ENCODE measurements around the gene TAC3. TPM values are rescaled to one million over a fixed set of nuclear protein-coding genes. Genes with fewer than 3 reads are reported as not detected.

Gene TAC3
- total RNA-seq, 1 experiment from 2014 or later: not detected

DNA sequence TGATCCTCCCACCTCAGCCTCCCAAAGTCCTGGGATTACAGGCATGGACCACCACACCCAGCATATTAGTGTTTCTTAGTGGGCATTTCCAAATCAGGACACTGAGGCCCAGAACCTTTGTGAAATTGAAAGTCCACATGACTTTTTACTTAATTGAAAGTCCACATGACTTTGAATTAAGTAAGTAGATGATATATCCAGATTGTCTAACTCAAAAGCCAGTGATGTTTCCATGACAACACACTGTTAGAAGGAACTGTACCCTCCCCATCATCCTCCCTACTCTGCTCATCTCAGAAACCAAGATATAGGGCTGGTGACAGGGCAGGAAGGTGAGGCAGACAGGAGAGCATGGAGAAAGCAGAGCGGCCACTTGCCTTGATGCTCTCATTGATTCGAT lies 26.4 kb upstream of the TAC3 start:
- intact Hi-C loops (cut with micrococcal nuclease): no loop called here
- POLR2A ChIA-PET: no interaction called here
- Mint-ChIP-seq H3K4me1 (ENCODE audit: insufficient read depth, unreplicated experiment) (no peaks in the 10 kb centered on the region), H3K27ac (ENCODE audit: low read depth, unreplicated experiment) (no peak overlapping the region), H3K9me3 (ENCODE audit: unreplicated experiment) (no peaks in the 10 kb centered on the region), H3K36me3 (ENCODE audit: insufficient read depth, unreplicated experiment) (no peaks in the 10 kb centered on the region), H3K4me3 (ENCODE audit: unreplicated experiment) (no peak overlapping the region), H3K27me3 (ENCODE audit: insufficient read depth, unreplicated experiment) (peaks cover 68% of the 10 kb centered on the region)
- DNase-seq (ENCODE audit: unreplicated experiment): no peak
- no TSS peak for BruUV-seq (replicated peaks)
- TF ChIP-seq, protein P1, sequence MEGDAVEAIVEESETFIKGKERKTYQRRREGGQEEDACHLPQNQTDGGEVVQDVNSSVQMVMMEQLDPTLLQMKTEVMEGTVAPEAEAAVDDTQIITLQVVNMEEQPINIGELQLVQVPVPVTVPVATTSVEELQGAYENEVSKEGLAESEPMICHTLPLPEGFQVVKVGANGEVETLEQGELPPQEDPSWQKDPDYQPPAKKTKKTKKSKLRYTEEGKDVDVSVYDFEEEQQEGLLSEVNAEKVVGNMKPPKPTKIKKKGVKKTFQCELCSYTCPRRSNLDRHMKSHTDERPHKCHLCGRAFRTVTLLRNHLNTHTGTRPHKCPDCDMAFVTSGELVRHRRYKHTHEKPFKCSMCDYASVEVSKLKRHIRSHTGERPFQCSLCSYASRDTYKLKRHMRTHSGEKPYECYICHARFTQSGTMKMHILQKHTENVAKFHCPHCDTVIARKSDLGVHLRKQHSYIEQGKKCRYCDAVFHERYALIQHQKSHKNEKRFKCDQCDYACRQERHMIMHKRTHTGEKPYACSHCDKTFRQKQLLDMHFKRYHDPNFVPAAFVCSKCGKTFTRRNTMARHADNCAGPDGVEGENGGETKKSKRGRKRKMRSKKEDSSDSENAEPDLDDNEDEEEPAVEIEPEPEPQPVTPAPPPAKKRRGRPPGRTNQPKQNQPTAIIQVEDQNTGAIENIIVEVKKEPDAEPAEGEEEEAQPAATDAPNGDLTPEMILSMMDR (IDR thresholded peaks at IDR 0.05; ENCODE audit: unreplicated experiment): no peak
- CTCF ChIA-PET: interaction anchor here (0.6 to 0.7 kb wide), 2 partner anchors 19 to 83 kb away, joined by 3 to 4 read pairs; no protein-coding TSS in a partner anchor

GRCh38 chr12:57040750-57041149 lies 24.4 kb upstream of the TAC3 start:
- Mint-ChIP-seq H3K4me3 (ENCODE audit: unreplicated experiment) (no peak overlapping the region), H3K36me3 (ENCODE audit: insufficient read depth, unreplicated experiment) (no peaks in the 10 kb centered on the region), H3K27ac (ENCODE audit: low read depth, unreplicated experiment) (no peak overlapping the region), H3K27me3 (ENCODE audit: insufficient read depth, unreplicated experiment) (peaks cover 54% of the 10 kb centered on the region), H3K9me3 (ENCODE audit: unreplicated experiment) (no peaks in the 10 kb centered on the region), H3K4me1 (ENCODE audit: insufficient read depth, unreplicated experiment) (no peaks in the 10 kb centered on the region)
- TF ChIP-seq, protein P1 (IDR thresholded peaks at IDR 0.05; ENCODE audit: unreplicated experiment): no peak
- ChIA-PET POLR2A (interaction anchor here (1.0 to 1.6 kb wide), 3 partner anchors 9 to 18 kb away, joined by 3 to 5 read pairs (median 3); no protein-coding TSS in a partner anchor), CTCF (interaction anchor here (0.6 to 1.0 kb wide), 6 partner anchors 12 to 32 kb away, joined by 3 to 4 read pairs (median 3); no protein-coding TSS in a partner anchor)
- no peak for DNase-seq (ENCODE audit: unreplicated experiment)
- intact Hi-C loops (cut with micrococcal nuclease): no loop called here
- BruUV-seq (replicated peaks): no TSS peak

GRCh38 chr12:57040211-57040610 lies 23.9 kb upstream of the TAC3 start:
- no TSS peak for BruUV-seq (replicated peaks)
- intact Hi-C loops (cut with micrococcal nuclease): no loop called here
- Mint-ChIP-seq H3K27ac (ENCODE audit: low read depth, unreplicated experiment) (no peak overlapping the region), H3K9me3 (ENCODE audit: unreplicated experiment) (no peaks in the 10 kb centered on the region), H3K4me1 (ENCODE audit: insufficient read depth, unreplicated experiment) (no peaks in the 10 kb centered on the region), H3K27me3 (ENCODE audit: insufficient read depth, unreplicated experiment) (peaks cover 48% of the 10 kb centered on the region), H3K4me3 (ENCODE audit: unreplicated experiment) (no peak overlapping the region), H3K36me3 (ENCODE audit: insufficient read depth, unreplicated experiment) (no peaks in the 10 kb centered on the region)
- ChIA-PET CTCF (interaction anchor here (0.7 to 1.0 kb wide), 3 partner anchors 17 to 32 kb away, joined by 3 to 4 read pairs (median 4); no protein-coding TSS in a partner anchor), POLR2A (interaction anchor here (1.0 to 1.6 kb wide), 3 partner anchors 9 to 17 kb away, joined by 3 to 5 read pairs (median 3); no protein-coding TSS in a partner anchor)
- TF ChIP-seq, protein P1 (IDR thresholded peaks at IDR 0.05; ENCODE audit: unreplicated experiment): no peak
- no peak for DNase-seq (ENCODE audit: unreplicated experiment)

GRCh38 chr12:57039016-57039798 lies 22.9 kb upstream of the TAC3 start:
- DNase-seq (ENCODE audit: unreplicated experiment): no peak
- TF ChIP-seq, protein P1 (IDR thresholded peaks at IDR 0.05; ENCODE audit: unreplicated experiment): no peak
- peaks cover 44% of the 10 kb centered on the region for H3K27me3 Mint-ChIP-seq (ENCODE audit: insufficient read depth, unreplicated experiment)
- ChIA-PET POLR2A (no interaction called here), CTCF (interaction anchor here (0.6 to 2.0 kb wide), 4 partner anchors 21 to 84 kb away, joined by 3 to 8 read pairs (median 4); no protein-coding TSS in a partner anchor)
- H3K4me1 Mint-ChIP-seq (ENCODE audit: insufficient read depth, unreplicated experiment): no peaks in the 10 kb centered on the region
- BruUV-seq (replicated peaks): no TSS peak
- H3K27ac Mint-ChIP-seq (ENCODE audit: low read depth, unreplicated experiment): no peak overlapping the region
- intact Hi-C loops (cut with micrococcal nuclease): no loop called here
- no peaks in the 10 kb centered on the region for H3K9me3 Mint-ChIP-seq (ENCODE audit: unreplicated experiment)
- no peaks in the 10 kb centered on the region for H3K36me3 Mint-ChIP-seq (ENCODE audit: insufficient read depth, unreplicated experiment)
- no peak overlapping the region for H3K4me3 Mint-ChIP-seq (ENCODE audit: unreplicated experiment)

Measured in MCF 10A (cell line).